HG03060 (cell line): ENCODE results near the gene TLDC2.
"Not testable (repeated sequence)": the region's sequence is repeated elsewhere in the genome, so short reads cannot be mapped to it uniquely, and the experiment has no call there.

Experiments used
- ATAC-seq: cut with Tn5 transposase; IDR thresholded peaks from one replicate; pipeline ENCODE4 v1.9.1; 2021; ENCODE audit warnings: low read depth, moderate number of reproducible peaks; ENCODE audit not compliant: unreplicated experiment

TLDC2 gene

DNA sequence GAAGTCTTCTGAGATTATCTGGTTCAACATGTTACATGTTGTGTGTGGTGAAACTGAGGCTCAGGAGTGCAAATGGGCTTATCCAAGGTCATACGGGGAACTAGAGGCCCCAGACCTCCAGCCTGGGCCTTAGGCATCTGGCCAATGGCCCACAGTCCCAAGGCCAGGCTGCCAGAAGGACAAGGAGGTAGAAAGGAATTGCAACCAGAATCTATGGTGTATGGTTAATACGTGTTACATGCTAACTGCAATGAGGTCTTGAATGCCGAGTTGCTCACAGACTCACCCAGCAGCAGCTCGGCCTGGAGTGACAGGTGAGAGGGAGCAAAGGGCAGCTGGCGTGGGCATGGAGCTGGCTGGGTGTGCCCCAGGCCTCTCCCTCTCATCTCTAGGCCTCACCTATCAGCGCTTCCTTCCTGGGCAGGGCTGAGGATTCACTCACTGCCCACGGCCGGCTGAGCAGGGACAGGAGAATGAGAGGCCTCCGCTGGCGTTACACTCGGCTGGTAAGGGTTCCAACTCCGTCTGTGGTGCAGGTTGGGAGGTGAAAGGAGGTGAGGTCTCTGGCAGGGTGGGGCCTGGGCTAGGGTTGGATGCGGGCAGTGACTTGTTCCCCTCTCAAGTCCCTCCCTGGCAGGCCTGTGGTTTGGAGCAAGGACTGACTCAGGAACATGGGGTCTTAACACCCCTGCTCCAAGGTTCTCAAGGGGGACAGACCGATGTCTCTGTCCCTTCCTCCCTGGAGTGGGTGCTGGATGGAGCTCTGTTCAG, at the start of gene TLDC2:
TSS of gene TLDC2 (plus strand) at position 437 of the 771 bp plus-strand sequence. CDS start at position 474, 37 bp downstream.
- no peak for ATAC-seq

GRCh38 chr20:36826554-36827244, 49.2 kb upstream of the TLDC2 start:
- no peak for ATAC-seq

DNA sequence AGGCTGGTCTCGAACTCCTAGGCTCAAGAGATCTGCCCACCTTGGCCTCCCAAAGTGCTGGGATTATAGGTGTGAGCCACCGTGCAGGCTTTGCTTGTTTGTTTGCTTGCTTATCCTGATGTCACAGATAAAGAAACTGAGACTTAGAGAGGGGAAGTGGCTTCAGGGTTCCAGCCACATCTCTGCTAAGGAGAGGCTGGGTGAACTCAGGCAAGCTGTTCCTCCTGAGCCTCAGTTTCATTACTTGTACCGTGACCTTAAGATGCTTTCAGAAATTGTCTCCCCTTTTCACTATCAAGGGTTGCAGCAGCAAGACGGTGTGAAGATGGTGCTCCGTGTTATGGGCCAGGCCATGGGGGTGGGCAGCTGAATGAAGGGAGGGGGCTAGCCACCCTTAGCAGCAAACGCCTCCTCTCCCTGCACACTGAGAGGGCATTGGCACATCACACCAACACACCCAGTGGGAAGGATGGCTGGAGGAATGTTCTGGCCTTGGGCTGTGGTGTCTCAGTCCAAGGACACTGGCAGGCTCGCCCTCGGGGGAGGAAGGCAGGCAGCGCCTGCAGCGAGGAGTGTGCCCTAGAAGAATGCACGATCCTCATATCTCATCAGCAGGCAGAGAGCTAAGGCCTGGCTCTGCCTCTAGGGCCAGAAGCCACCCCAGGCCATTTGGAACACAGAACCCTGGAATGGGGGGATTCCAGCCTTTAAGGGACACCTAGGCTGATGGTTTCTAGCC, 48.2 kb upstream of the TLDC2 start:
- no peak for ATAC-seq

GRCh38 chr20:36830791-36831691, 44.9 kb upstream of the TLDC2 start:
- no peak for ATAC-seq

DNA sequence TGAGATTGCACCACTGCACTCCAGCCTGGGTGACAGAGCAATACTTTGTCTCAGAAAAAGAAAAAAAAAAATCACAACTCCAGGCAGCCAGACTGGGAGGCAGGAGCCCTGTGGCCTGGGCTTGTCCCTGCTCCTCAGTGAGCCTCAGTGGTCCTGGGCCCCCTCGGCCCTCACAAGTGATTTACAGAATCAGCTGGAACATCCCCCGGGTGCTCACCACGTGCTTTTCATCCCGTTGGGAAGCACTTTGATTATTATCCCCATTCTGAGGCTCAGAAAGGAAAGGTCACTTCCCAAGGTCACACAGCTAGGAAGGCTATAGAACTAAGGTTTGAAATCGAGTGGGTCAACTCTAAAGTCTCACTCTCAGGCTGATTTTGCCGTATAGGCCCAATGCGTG, 43.1 kb upstream of the TLDC2 start:
- no peak for ATAC-seq

- ATAC-seq = no peak
Measured at GRCh38 chr20:36833275-36834020, 42.5 kb upstream of the TLDC2 start.

DNA sequence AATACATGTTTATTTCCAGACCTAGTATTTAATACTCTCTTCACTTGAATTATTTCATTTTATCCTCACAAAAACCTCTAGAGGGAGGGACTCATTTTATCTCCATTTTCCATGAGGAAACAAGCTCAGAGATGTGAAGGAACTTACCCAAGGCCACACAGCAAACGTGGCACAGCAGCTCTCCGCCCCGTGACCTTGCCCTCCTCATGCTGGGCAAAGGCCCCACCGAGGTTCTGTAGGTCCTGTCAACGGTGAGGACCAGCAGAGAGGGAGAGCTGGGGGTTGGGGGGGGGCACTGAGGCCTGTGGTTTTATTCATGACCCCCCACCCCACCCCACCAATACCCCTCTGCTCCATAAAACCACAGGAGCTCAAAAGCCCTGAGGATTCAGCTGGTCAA, 40.9 kb upstream of the TLDC2 start:
- ATAC-seq = no peak

GRCh38 chr20:36835453-36836198, 40.3 kb upstream of the TLDC2 start:
- no peak for ATAC-seq

GRCh38 chr20:36836591-36837269, 39.2 kb upstream of the TLDC2 start:
- ATAC-seq = no peak

GRCh38 chr20:36838376-36838775, 37.6 kb upstream of the TLDC2 start:
- not testable (repeated sequence) for ATAC-seq

- ATAC-seq = no peak
Measured at GRCh38 chr20:36839150-36839549, 36.8 kb upstream of the TLDC2 start.

DNA sequence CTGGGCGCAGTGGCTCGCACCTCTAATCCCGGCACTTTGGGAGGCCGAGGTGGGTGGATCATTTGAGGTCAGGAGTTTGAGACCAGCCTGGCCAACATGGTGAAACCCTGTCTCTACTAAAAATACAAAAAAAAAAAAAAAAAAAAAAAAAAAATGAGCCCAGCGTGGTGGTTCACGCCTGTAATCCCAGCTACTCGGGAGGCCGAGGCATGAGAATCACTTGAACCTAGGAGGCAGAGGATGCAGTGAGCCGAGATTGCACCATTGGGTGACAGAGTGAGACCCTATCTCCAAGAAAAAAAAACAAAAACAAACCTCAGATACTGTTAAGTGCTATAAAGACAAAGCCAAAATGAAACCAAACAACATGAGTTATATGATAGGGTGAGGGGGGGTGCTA, 34.9 kb upstream of the TLDC2 start:
- not testable (repeated sequence) for ATAC-seq

DNA sequence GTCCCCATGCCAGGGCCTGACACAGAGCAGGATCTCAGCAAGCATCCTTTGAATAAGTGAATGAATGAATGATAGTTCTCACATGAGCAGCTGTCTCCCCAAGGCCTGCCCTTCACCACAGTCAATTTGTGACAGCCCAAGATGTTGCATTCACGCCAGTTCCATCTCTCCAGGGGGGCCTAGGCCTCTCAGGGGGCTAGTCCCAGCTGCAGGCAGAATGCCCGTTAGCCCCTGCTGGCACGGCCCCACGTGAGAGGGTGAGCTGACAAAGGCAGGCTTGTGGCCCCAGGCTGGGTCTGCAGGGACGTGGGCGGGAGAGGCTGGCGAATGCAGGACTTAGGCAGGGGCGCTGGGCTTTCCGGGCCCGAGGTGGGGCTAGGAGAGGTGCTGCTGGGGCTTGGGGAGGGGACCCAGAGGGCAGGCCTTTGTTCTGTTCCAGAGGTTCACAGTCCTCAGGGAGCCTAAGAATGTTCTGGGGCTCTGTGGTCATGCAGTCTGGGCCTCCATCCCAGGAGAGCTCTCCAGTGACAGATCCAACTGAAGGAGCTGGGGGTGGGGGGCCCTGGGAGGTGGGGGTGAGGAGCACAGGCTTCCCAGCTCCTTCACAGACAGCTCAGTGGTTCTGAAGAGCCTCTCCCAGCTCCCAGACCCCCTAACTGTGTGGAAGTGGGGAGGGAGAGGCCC, 30.5 kb upstream of the TLDC2 start:
- ATAC-seq = no peak

DNA sequence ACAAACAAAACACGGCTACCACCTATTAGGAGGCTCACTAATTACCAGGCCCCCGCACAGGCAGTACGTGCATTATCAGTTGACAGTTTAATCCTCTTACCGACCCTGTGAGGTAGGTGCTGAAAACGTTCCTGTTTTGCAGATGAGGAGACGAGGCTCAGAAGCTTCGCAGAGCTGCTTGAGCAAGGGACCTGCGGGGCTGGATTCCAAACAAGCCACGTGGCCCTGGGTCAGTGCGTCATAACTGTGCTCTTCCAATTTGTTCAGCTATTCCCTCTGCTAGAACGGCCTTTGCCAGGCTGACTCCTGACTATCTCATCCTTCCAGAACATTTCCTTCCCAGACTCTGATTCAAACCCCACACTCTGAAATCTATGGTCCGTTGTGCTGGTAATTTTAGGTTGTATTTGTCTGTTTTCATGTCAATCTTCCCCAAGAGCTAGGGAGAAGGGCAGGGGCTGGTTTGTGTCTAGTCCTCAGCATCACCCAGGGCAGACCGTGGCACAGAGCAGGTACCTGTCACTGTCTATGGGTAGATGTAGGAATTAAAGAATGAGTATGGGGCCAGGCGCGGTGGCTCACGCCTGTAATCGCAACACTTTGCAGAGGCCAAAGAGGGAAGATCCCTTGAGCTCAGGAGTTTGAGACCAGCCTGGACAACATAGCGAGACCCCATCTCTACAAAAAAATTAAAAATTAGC, 28.8 kb upstream of the TLDC2 start:
- no peak for ATAC-seq

GRCh38 chr20:36847710-36848040, 28.3 kb upstream of the TLDC2 start:
- ATAC-seq = no peak

GRCh38 chr20:36848078-36848660, 27.8 kb upstream of the TLDC2 start:
- ATAC-seq = no peak

GRCh38 chr20:36848677-36849076, 27.3 kb upstream of the TLDC2 start:
- no peak for ATAC-seq
